Muscle layer of colon (tissue), 2 donors: ENCODE data around the gene LRRC36.

Experiments
- H3K27ac ChIP-seq: one replicate; pipeline ENCODE4 v1.7.0; 2013; ENCODE audit warnings: low read depth, mild to moderate bottlenecking, low read length, moderate library complexity
- H3K27me3 ChIP-seq, 2 donors: one replicate each; pipeline ENCODE4 v1.7.0; 2013; ENCODE audit warnings: low read length in 2 of 2, mild to moderate bottlenecking in 2 of 2; ENCODE audit not compliant: insufficient read depth in 2 of 2, control insufficient read depth in 1 of 2
- H3K36me3 ChIP-seq: one replicate; pipeline ENCODE4 v1.7.0; 2013; ENCODE audit warnings: mild to moderate bottlenecking, low read length; ENCODE audit not compliant: insufficient read depth
- H3K4me1 ChIP-seq: one replicate; pipeline ENCODE4 v1.7.0; 2013; ENCODE audit warnings: mild to moderate bottlenecking, low read length; ENCODE audit not compliant: insufficient read depth
- H3K4me3 ChIP-seq, 2 donors: one replicate each; pipeline ENCODE4 v1.7.0; 2013; ENCODE audit warnings: low read length in 2 of 2, low read depth in 1 of 2, mild to moderate bottlenecking in 1 of 2, moderate library complexity in 1 of 2
- H3K9ac ChIP-seq: one replicate; pipeline ENCODE4 v1.7.0; 2013; ENCODE audit warnings: low read length
- H3K9me3 ChIP-seq: one replicate; pipeline ENCODE4 v1.7.0; 2013; ENCODE audit warnings: mild to moderate bottlenecking, low read length
- donor health status: abdominal sarcoma.
- donor health status: Adenocarcinoma of cecum.

Gene LRRC36

DNA sequence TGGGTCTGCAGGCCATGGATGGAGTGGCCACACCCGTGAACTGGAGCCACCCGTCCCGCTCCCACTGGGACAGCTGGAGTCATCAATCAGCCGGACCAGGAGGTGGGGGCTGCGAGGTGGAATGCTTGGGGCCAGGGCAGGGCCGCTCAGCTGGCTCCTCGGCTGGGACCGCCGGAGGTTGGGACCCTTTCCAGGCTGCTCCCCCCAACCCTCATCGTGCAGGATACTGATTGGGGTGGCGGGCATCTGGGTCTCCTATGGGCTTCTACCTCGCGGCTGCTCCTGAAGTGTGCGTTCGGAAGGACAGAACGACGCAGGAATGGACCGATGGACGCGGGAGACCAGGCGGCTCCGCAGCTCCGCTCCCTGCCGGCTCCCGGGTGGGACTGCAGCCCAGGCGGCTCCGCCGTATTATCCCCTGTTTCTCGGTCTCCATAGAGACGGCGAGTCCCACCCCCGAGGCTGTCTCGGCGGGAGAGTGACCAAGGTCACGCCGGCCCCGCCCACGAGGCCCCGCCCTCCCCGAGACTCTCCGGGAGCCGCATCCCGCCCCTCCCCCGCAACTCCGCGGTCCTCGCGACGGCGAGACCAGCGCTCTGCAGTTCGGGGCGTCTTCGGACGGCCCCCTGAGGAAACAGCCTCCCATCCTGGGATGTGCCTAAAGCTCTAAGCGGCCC is 66.6 kb downstream of the LRRC36 start, which contains the start of gene TPPP3:
Gene TPPP3, minus strand, starts transcription at position 388 of the 677 bp plus-strand sequence. CDS start 2,387 bp downstream, outside the sequence.
- Histone ChIP-seq H3K4me3 (peak within 1 kb of the TSS; percentile 25 to 81), H3K27ac (peak within 1 kb of the TSS; percentile 52), H3K9ac (peak within 1 kb of the TSS; percentile 42), H3K9me3 (no peaks in the 10 kb centered on the region), H3K4me1 (peaks cover 59% of the 10 kb centered on the region), H3K27me3 (peaks cover 0 to 11% of the 10 kb centered on the region in 2 donors), H3K36me3 (no peaks in the 10 kb centered on the region)

DNA sequence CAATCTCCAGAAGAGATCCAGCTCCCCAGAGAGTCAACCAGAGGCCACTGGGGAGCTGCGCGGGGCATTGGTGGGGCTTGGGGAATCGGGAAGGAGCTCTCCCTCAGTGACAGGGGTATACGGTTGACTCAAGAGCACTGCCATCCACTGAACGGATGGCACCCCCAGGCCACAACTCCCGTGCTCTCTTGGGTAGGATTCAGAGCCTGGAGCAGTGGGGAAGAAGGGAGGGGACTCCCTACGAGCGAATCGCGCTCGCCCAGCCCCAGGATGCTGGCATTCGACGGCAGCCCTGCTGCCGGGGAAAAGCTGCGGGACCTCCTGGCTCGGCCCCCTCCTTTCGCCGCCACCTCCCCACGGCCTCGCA is 67.2 kb downstream of the LRRC36 start:
- Histone ChIP-seq H3K27me3 (peaks cover 0 to 11% of the 10 kb centered on the region in 2 donors), H3K4me1 (peaks cover 61% of the 10 kb centered on the region), H3K9ac (no peak overlapping the region), H3K4me3 (peak overlapping the region; percentile 25 to 56), H3K36me3 (no peaks in the 10 kb centered on the region), H3K9me3 (no peaks in the 10 kb centered on the region), H3K27ac (peak overlapping the region; percentile 52)

DNA sequence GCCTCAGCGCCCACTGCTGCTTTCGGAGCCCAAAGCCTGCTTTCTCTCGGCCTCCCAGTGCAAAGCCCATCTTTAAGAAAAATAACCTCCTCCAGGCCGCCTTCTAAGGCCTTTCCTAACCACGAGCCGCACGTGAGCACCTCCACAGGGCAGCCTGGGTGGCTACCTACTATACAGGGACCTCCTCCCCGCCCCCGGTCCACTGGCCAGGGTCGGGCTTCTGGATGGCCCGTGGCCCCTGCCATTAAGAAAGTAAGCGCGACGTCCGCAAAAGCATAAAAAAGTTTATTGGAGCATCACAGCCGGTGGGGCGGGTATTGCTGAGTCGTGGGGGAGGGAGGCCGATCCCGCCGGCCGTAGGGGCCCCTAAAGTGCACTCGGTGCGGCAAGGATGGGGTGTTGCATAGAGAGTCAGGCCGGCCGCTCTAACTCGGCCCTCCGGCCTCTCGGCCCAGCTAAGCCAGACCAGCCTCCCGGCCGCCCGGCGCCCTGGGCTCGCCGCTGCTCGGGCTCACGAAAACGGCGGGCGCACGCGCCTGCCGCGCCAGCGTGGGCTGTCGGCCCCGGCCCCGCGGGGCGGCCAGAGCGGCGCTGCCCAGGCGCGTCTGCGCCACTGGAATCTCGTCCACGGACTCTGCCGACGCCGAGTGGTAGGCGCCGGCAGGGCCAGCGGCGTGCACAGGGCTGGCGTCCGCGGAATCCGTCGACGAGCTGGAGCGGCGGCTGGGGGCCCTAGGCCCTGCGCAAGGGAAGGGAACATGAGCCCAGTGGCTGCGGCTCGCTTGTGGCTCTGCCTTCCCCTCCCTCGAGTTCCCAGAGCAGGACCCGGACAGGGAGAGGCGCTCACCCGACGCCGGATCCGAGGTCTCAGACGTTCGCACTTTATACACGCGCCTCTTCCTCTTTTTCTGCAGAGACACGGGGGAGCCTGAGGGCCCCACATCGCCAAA is 67.8 kb downstream of the LRRC36 start:
- peaks cover 68% of the 10 kb centered on the region for H3K4me1 ChIP-seq
- H3K27ac ChIP-seq, result peak overlapping the region; percentile 52

DNA sequence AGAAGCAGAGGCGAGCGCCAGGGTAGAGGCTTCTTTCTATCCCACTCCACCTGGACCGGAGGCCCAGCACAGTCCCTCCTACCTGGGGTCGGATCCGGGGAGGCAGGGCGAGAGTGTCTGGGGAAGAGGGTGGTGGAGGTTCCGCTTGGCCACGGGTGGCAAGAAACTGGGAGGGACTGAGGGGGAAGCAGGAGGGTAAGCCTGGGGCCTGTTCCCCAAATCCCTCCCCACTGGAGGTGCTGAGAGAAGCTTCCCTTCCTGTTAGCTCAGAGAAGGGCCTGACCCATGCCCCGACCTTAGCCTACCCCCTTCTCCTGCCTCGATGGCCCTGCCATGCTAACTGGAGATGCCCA is 68.5 kb downstream of the LRRC36 start:
- peaks cover 0 to 11% of the 10 kb centered on the region in 2 donors for H3K27me3 ChIP-seq
- no peak overlapping the region for H3K27ac ChIP-seq
- no peak overlapping the region for H3K4me3 ChIP-seq
- H3K4me1 ChIP-seq, result peaks cover 64% of the 10 kb centered on the region
- H3K36me3 ChIP-seq, result no peaks in the 10 kb centered on the region
- H3K9ac ChIP-seq, result no peak overlapping the region
- H3K9me3 ChIP-seq, result no peaks in the 10 kb centered on the region

More for the DNA sequence above, 67.8 kb downstream of the LRRC36 start:
- H3K36me3 ChIP-seq, result no peaks in the 10 kb centered on the region
- H3K27me3 ChIP-seq, result peaks cover 0 to 11% of the 10 kb centered on the region in 2 donors
- H3K4me3 ChIP-seq, result peak overlapping the region in 1 of 2 donors; percentile 56
- no peak overlapping the region for H3K9ac ChIP-seq
- no peaks in the 10 kb centered on the region for H3K9me3 ChIP-seq

DNA sequence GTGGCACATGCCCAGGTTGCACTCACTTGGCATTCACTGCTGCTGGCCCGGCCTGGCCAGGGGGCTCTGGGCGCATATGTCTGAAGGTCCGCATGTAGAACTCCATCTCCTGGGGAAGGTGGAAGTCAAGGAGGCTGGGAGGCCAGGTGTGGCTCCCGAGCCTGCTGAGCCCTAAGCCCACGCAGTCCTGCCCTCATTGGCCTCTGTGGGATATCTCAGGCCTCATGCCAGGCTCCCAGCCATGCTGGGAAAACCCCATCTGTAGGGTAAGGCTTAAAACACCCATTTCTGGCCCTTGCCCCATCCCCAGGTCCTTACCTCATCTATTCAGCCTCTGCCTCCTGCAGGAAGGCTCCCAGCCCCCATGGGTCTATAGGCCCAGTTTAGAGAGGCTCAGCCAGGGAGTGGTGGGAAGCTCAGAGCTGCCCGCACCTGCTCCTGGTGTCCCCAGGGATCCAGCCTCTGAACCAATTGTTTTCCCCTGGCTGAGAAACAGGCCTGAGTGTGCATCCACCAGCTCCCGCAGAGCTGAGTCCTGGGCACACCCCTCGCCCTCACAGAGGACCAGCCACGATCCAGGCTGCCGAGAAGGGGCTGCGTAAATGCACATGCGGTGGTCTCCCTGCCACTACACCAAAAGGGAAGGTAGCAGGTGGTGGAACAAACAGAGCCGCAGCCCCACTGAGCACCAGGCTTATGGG is 69.0 kb downstream of the LRRC36 start:
- H3K36me3 ChIP-seq, result no peaks in the 10 kb centered on the region
- H3K9ac ChIP-seq, result no peak overlapping the region
- H3K4me3 ChIP-seq, result no peak overlapping the region
- H3K4me1 ChIP-seq, result peaks cover 63% of the 10 kb centered on the region
- H3K9me3 ChIP-seq, result no peaks in the 10 kb centered on the region
- H3K27me3 ChIP-seq, result peaks cover 0 to 11% of the 10 kb centered on the region in 2 donors
- no peak overlapping the region for H3K27ac ChIP-seq

DNA sequence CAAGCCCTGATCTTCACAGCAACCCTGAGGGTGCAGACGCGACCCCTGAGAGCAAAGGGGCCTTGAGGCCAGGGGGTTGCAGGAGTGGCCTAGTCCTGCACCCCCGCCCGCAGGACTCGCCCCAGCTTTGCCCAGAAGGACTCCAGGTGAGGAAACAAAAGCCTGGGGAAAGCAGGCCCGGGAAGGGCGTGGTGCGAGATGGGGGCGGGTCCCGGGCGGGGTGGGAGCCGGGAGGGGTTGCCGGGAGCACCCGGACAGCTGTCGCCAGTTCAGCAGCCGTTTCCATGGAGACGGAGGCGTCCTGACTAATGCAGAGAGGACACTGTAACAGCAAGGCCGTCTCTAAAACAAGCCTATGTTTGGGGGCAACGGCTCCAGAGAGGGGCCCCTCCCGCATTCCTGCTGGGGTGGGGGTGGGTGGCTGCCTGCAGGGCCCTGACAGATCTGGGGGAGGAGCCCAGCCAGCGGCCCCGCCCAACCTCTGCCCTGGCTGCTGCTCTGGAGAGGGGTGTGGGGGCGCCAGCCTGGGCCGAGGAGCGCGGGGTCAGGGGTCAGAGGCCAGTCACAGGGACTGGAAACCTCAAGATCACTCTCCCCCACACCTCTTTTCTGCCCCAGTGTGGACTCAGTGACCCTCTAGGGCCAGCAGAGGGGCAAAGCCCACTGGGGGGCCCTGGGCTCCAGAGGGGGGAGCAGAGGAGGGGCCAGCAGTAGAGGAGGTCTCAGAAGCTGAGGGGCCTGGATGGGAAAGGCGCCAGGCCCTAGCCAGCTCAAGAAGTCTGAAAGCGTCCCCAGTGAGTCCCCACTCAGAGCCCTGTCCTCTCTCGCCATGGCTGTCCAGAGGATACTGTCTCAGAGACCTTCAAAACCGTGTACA is 69.8 kb downstream of the LRRC36 start:
- peak overlapping the region in 1 of 2 donors; percentile 23 for H3K4me3 ChIP-seq
- H3K9me3 ChIP-seq, result no peaks in the 10 kb centered on the region
- no peak overlapping the region for H3K9ac ChIP-seq
- no peaks in the 10 kb centered on the region for H3K36me3 ChIP-seq
- H3K4me1 ChIP-seq, result peaks cover 56% of the 10 kb centered on the region
- H3K27me3 ChIP-seq, result peaks cover 0 to 11% of the 10 kb centered on the region in 2 donors
- H3K27ac ChIP-seq, result peak overlapping the region; percentile 27

DNA sequence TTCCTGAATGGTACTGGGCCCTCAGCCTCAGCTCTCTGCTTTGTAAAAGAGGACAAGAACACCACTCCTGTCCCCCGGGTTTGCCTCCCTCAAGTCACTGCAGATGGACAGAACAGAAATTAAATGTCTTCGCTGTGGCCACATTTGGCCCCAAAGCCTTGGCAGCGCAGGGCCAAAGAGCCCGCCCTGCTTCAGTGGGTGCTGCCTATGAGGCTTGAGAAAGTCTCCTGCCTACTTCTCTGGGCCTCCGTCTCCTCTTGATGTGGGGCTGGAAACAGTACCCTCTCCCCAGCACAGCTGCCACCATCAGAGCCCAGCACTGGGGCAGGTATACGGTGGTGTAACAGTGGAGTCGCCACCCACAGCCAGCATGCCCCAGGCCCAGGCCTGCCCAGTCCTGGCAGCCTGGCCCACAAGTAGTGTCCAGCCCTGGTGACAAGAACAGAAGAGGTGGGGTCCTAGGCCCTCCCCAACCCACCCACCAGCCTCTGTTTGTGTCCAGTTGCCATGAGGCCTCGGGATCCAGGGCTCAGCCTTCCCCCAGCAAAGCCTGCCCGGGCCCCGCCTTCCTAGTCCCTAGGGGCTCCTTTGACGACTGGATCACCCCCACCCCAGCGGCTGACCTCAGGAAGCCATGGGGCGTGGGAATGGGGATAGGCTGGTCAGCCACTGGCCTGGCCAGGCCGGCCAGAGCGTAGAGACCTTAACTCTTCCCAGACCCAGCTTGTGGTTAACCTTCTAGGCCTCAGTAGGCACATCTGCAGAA is 70.6 kb downstream of the LRRC36 start:
- peak overlapping the region in 1 of 2 donors; percentile 23 for H3K4me3 ChIP-seq
- no peaks in the 10 kb centered on the region for H3K36me3 ChIP-seq
- peak overlapping the region; percentile 27 for H3K27ac ChIP-seq
- peaks cover 0 to 11% of the 10 kb centered on the region in 2 donors for H3K27me3 ChIP-seq
- peaks cover 47% of the 10 kb centered on the region for H3K4me1 ChIP-seq
- no peak overlapping the region for H3K9ac ChIP-seq
- H3K9me3 ChIP-seq, result no peaks in the 10 kb centered on the region

DNA sequence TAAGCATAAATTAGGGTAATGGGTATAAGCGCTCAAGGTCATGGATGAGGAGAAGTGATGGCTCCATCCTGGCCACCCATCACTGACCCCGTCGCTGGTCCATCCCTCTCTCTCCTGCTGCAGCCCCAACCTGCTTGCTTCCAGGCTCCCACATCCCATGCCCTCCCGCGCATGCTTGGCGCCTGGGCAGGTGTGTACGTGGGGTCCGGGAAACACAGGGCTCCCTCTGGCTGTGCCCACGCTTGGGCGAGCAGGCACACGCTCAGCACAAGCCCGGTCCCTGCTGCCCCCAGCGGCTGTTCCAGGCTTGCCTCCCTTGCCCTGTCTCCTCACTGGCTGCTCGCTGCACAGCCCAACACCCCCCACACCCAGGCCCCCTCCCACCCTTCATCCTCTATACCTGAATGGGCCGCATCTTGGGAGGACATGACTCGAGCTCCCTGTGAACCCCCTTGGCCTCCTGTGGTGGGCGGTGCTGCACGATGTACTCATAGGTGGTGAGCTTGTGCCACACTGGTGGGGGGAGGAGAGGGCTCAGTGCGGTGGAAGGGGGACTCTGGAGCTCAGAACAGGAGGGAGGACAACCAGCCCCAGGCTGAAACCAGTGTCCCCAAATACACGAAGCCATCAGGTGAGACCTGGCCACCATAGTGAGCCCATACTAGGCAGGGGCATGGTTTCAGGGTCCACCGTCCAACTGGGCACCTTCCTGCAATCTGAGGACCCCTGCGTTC is 71.4 kb downstream of the LRRC36 start:
- Histone ChIP-seq H3K4me3 (no peak overlapping the region), H3K27me3 (peaks cover 0 to 7% of the 10 kb centered on the region in 2 donors), H3K4me1 (peaks cover 40% of the 10 kb centered on the region), H3K9me3 (no peaks in the 10 kb centered on the region), H3K27ac (no peak overlapping the region), H3K9ac (no peak overlapping the region), H3K36me3 (no peaks in the 10 kb centered on the region)

DNA sequence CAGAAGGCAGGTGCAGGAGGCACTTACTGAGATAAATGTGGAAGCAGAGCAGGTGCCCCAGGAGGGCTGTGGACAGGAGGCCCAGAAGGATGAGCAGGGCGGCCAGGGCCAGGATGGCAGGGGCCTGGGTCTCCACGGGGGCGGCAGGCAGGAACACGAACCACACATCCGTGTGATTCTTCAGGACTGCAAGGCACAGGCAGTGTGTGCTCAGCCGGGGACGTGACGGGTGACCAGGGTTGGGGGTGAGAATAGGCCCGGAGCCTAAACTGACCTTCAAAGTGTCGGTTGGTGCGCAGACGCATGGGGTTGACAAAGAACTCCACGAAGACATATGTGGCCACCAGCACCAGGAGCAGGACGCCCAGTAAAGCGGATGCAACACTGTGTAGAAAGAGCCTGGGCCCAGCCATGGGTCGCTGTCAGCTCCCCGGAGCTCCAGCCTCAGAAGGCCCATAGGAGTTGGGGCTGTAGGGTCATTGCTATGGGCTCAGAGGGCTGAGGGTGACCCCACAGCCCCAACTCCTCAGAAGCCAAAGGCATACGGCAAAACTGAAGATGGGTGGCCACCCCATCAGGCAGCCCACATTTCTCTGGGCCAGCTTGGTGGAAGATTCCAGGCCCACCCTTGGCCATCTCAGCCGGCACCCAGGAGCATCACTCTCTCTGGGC is 72.1 kb downstream of the LRRC36 start:
- no peaks in the 10 kb centered on the region for H3K9me3 ChIP-seq
- no peak overlapping the region for H3K9ac ChIP-seq
- peaks cover 0 to 2% of the 10 kb centered on the region in 2 donors for H3K27me3 ChIP-seq
- no peak overlapping the region for H3K4me3 ChIP-seq
- H3K36me3 ChIP-seq, result no peaks in the 10 kb centered on the region
- no peak overlapping the region for H3K27ac ChIP-seq
- H3K4me1 ChIP-seq, result peaks cover 33% of the 10 kb centered on the region
